Loucy (cell line): ENCODE measurements around the gene SPTLC1.

Experiments used
- H2AFZ ChIP-seq: fragments of 200-600 bp; sonication (generic); 2 replicates; pipeline ENCODE4 v1.6.0; 2016; ENCODE audit warnings: antibody characterized with exemption, mild to moderate bottlenecking, low read length, moderate library complexity
- H3F3A ChIP-seq: fragments of 200-600 bp; 2 replicates; pipeline ENCODE4 v1.6.0; 2016; ENCODE audit warnings: antibody characterized with exemption, low read depth, mild to moderate bottlenecking
- H3K27me3 ChIP-seq: fragments of 200-600 bp; sonication (generic); 2 replicates; pipeline ENCODE4 v1.6.1; 2014; ENCODE audit warnings: low read length, mild to moderate bottlenecking; ENCODE audit not compliant: insufficient read depth, poor library complexity, severe bottlenecking
- H3K36me3 ChIP-seq: fragments of 200-600 bp; sonication (generic); 2 replicates; pipeline ENCODE4 v1.6.1; 2016; ENCODE audit warnings: low read length; ENCODE audit not compliant: insufficient read depth
- H3K4me1 ChIP-seq: fragments of 200-600 bp; sonication (generic); 2 replicates; pipeline ENCODE4 v1.5.1; 2014; ENCODE audit warnings: low read length, mild to moderate bottlenecking; ENCODE audit not compliant: insufficient read depth, poor library complexity, severe bottlenecking
- H3K4me2 ChIP-seq: fragments of 200-600 bp; sonication (generic); 2 replicates; pipeline ENCODE4 v1.6.0; 2014; ENCODE audit warnings: antibody characterized with exemption, low read length, low read depth, mild to moderate bottlenecking; ENCODE audit not compliant: poor library complexity, severe bottlenecking
- H3K4me3 ChIP-seq: fragments of 200-600 bp; sonication (generic); 2 replicates; pipeline ENCODE4 v1.5.1; 2014; ENCODE audit warnings: low read length, mild to moderate bottlenecking, mixed read lengths; ENCODE audit not compliant: poor library complexity, severe bottlenecking
- H3K79me2 ChIP-seq: fragments of 200-600 bp; sonication (generic); 2 replicates; pipeline ENCODE4 v1.6.1; 2014; ENCODE audit warnings: low read length; ENCODE audit not compliant: insufficient read depth
- H3K9ac ChIP-seq: fragments of 200-600 bp; sonication (generic); 2 replicates; pipeline ENCODE4 v1.6.0; 2014; ENCODE audit warnings: mild to moderate bottlenecking, low read depth, low read length, moderate library complexity; ENCODE audit not compliant: poor library complexity, severe bottlenecking
- H3K9me2 ChIP-seq: fragments of 200-600 bp; sonication (generic); replicated peaks from 2 replicates; pipeline ENCODE4 v1.6.1; 2016; ENCODE audit warnings: low read depth, low read length, mixed read lengths
- H3K9me3 ChIP-seq: fragments of 200-600 bp; sonication (generic); 2 replicates; pipeline ENCODE4 v1.6.1; 2014; ENCODE audit warnings: mild to moderate bottlenecking, antibody characterized with exemption, low read length, low read depth; ENCODE audit not compliant: insufficient read depth
- H4K20me1 ChIP-seq: fragments of 200-600 bp; sonication (generic); 2 replicates; pipeline ENCODE4 v1.6.0; 2014; ENCODE audit warnings: antibody characterized with exemption, low read length, mild to moderate bottlenecking; ENCODE audit not compliant: insufficient read depth, poor library complexity, severe bottlenecking
- CTCF ChIP-seq: fragments of 200-600 bp; sonication (generic); conservative IDR thresholded peaks from 2 replicates; pipeline ENCODE4 v1.5.1; 2014; ENCODE audit warnings: mild to moderate bottlenecking, antibody characterized with exemption, low read length
- EZH2phosphoT487 ChIP-seq: fragments of 200-600 bp; IDR thresholded peaks from 2 replicates; pipeline ENCODE4 v1.6.1; 2018; ENCODE audit warnings: antibody characterized with exemption, mild to moderate bottlenecking, moderate library complexity, borderline replicate concordance

Gene SPTLC1

GRCh38 chr9:92032891-92033290 lies 82.3 kb downstream of the SPTLC1 start:
- Histone ChIP-seq H3K9ac (no peak overlapping the region), H3K4me3 (no peak overlapping the region), H3K27me3 (no peaks in the 10 kb centered on the region), H3K9me3 (no peaks in the 10 kb centered on the region), H3K36me3 (peaks cover 39% of the 10 kb centered on the region; the same call in 1 of the 2 replicates), H3F3A (no peaks in the 10 kb centered on the region), H3K9me2 (no peaks in the 10 kb centered on the region), H3K79me2 (no peaks in the 10 kb centered on the region), H3K4me2 (no peak overlapping the region), H4K20me1 (no peaks in the 10 kb centered on the region), H2AFZ (no peak overlapping the region), H3K4me1 (no peaks in the 10 kb centered on the region)
- TF ChIP-seq EZH2phosphoT487 (no peak), CTCF (no peak)

GRCh38 chr9:92030367-92030766 lies 84.8 kb downstream of the SPTLC1 start:
- peaks cover 21% of the 10 kb centered on the region; the same call in 1 of the 2 replicates for H3K36me3 ChIP-seq
- H3K9me3 ChIP-seq: no peaks in the 10 kb centered on the region
- no peaks in the 10 kb centered on the region for H4K20me1 ChIP-seq
- H2AFZ ChIP-seq: no peak overlapping the region
- H3K4me3 ChIP-seq: no peak overlapping the region
- no peak overlapping the region for H3K4me2 ChIP-seq
- TF ChIP-seq EZH2phosphoT487 (no peak), CTCF (no peak)
- H3K9ac ChIP-seq: no peak overlapping the region
- H3K9me2 ChIP-seq: no peaks in the 10 kb centered on the region
- H3K79me2 ChIP-seq: no peaks in the 10 kb centered on the region
- H3K4me1 ChIP-seq: no peaks in the 10 kb centered on the region
- no peaks in the 10 kb centered on the region for H3F3A ChIP-seq
- H3K27me3 ChIP-seq: no peaks in the 10 kb centered on the region

- H3F3A ChIP-seq: no peaks in the 10 kb centered on the region
- peaks cover 15% of the 10 kb centered on the region; the same call in 1 of the 2 replicates for H3K36me3 ChIP-seq
- no peak overlapping the region for H3K4me2 ChIP-seq
- H3K79me2 ChIP-seq: no peaks in the 10 kb centered on the region
- H3K9ac ChIP-seq: no peak overlapping the region
- H2AFZ ChIP-seq: no peak overlapping the region
- no peak for TF ChIP-seq EZH2phosphoT487
- H4K20me1 ChIP-seq: no peaks in the 10 kb centered on the region
- H3K27me3 ChIP-seq: no peaks in the 10 kb centered on the region
- H3K4me1 ChIP-seq: no peaks in the 10 kb centered on the region
- no peaks in the 10 kb centered on the region for H3K9me2 ChIP-seq
- H3K4me3 ChIP-seq: no peak overlapping the region
- no peaks in the 10 kb centered on the region for H3K9me3 ChIP-seq
Observed at GRCh38 chr9:92029553-92029952, 85.7 kb downstream of the SPTLC1 start.
